KBM-7 (cell line): ENCODE measurements around the gene HOATZ.

Source experiments
- DNase-seq: peaks from one replicate; pipeline ENCODE4 v3.0.0-alpha.2; 2015
- in situ Hi-C: fragments of 300-500 bp; cut with MboI; formaldehyde crosslinking; loops from 2 replicates; pipeline ENCODE4 v1.14.3; 2020; ENCODE audit warnings: low sequenced_read_pairs, low pct_unique_long_range_greater_than_20kb, mixed read lengths

HOATZ gene

DNA sequence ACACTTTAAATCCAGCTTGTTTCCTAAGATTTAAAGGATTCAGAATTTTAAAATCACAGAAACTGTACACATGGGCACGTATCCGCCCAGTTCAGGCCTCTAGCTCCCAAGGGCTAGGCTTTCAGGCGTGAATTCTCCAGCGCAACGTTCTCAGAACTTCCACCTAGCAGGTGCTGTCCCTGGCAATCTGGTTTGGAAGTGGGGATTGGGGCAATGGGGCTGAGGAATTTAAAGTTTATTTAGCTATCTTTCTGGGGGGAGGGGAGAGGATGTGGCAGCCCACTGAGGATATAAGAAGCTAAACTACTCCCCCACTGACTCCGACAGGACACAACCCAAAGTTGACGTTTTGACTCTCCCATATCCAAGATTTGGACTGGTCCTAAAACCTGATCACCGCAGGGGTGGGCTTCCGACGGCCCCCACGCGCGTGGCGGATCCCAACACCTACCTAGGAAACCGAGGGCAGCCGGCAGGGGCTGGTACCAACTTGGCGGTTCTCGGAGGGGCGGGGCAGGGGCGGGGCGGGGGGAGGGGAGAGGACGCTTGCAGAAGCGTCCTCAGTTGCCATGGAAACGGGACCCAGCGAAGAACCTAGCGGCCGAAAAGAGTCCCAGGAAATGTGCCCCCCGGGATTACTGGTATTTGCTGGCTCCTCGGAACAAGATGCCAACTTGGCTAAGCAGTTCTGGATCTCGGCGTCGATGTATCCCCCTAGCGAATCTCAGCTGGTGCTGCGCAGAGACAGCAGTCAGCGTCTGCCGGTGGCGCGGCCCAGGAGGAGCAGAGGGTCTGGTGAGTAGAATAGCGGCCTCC lies at the start of gene HOATZ:
TSS of gene HOATZ (plus strand) at position 563 of the 816 bp plus-strand sequence. CDS start at position 570, 7 bp downstream.
- in situ Hi-C loops, result no loop called here
- DNase-seq, result no peak

DNA sequence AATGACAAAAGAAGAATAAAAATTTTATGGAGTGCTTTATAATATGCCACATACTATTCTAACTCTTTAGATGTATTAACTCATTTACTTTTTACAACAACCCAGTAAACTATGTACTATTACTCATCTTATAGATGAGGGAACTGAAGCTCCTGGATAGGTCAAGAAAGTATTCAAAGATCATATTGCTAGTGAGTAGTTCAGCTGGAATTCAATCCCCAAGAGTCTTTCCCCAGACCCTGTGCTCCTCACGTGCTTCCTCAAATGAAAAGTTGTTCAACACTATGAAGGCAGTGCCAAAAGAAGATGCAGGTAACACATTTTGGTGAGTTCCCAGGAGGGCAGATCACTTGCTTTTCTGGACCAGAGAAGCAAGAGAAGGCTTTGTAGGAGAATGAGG lies 49.2 kb upstream of the HOATZ start:
- in situ Hi-C loops, result no loop called here
- no peak for DNase-seq

DNA sequence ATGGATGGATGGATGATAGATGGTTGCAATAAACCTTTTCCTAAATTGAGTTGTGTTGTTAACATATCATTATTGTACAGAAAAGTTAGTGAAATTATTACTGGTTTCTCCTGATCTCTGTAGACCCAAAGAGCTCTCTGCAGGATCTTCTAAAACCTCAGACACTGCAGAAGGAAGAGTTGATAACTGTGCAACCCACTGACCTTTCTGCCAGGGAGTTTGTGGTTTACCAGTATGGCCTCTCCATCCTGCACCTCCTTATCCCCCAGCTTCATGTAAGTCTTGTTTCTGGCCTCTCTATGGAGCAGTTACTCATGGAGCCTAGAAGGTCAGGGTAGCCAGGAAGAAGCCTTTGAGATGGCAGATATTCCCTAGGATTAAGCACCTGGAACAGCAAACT lies 48.0 kb upstream of the HOATZ start:
- in situ Hi-C loops, result no loop called here
- DNase-seq, result no peak

DNA sequence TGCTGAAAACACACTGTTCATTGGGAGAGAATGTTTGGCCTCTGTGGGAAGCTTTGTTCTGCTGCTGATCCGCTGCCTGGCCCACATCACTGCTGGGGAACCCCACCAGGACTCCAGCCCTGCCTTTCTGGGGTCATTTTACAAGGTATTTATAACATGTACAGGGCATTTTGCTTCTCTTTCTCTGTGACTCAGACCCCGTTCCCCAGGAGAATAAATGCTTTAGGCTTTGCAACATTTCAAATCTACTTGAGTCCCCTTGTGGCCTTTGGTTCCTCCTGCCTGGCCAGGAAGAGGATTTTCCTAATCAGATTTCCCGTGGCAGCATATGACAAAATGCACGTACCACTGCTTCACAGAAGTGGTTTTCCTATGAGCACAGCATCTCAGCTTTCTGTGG lies 45.4 kb upstream of the HOATZ start:
- in situ Hi-C loops, result no loop called here
- DNase-seq, result no peak

DNA sequence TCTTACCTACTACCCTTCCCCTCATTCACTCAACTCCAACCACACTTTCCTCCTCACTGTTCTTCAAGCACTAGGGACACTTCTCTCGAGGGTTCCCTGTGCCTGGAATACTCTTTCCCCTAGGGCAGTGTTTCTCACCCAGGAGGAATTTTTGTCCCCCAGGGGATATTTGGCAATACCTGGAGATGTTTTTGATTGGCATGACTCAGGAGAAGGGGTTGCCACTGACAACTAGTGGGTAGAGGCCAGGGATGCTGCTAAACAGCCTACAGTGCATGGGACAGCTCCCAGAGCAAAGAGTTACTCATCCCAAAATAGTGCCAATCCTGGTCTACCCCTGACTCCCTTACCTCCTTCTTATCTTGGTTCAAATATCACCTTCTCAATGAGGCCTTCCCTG lies 42.4 kb upstream of the HOATZ start:
- DNase-seq, result no peak
- in situ Hi-C loops, result no loop called here

DNA sequence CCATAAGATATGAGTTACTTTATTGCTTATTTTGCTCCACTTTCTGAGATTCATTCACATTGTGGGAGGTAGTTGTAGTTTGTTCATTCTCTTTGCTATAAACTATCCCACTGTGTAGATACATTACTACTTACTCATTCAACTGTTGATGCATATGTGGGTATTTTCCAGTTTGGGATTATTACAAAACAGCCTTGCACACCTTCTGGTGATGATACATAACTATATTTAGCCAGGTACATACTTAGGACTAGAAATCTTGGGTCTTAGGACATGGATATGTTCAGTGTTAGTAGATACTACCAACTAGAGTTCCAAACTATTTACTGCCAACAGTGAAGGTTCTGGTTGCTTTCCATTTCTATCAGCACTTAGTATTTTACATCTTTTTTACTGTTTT lies 40.1 kb upstream of the HOATZ start:
- in situ Hi-C loops, result no loop called here

DNA sequence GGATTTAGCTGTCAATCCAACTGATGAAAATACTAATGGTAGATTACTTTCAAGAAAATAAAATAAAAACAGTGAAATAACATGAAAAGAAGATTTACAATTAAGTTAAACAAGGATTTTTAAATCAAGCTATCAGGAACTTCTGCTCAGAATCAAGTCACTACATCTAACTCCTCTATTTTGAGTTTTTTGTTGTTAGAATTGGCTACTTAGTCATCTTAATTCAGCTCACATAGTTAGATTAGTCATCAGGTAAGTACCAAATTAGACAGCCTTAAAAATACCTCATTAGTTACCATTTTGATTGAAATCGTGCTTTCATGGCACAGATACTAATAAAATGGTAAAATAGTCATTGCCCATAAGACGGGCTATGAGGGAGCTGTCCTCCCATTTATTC lies 38.2 kb upstream of the HOATZ start:
- no peak for DNase-seq
- in situ Hi-C loops, result no loop called here

More for the DNA sequence above, 40.1 kb upstream of the HOATZ start:
- no peak for DNase-seq

DNA sequence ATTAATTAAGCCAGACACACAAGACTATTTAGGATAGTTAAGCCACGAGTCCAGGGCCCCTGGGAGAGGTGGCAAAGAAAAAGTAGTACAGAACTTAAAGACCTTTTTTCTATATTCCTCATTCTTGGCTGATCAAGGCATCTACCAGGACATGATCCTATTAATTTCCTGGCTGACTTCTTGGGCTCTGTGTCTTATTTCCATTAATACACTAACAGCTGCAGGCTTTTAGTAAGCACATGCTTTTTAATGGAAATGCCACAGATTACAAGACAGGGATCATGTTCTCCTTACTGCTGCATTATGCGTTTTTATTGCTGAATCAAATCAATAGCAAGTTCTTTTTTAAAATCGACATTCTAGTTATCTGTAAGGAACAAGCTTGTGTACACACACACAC lies 37.6 kb upstream of the HOATZ start:
- DNase-seq, result no peak
- in situ Hi-C loops, result no loop called here

DNA sequence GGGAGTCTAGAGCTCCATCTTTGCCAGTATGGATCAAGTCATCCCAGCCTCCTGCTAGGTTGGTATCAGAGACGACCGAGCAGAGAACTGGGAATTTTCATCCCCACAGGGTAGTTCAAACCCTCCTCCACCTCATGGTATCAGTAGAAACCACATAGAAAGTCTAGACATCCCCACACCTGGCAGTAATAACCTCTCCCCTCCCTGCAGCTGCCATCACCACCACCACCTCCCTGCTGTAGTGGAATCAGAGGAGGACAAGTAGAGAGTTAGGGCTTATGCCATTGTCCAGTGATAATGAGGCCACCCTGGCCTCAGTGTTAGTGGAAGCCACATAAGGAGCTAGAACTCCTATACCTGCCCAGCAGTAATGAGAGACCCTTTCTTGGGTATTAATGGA lies 36.7 kb upstream of the HOATZ start:
- DNase-seq, result no peak
- in situ Hi-C loops, result no loop called here

DNA sequence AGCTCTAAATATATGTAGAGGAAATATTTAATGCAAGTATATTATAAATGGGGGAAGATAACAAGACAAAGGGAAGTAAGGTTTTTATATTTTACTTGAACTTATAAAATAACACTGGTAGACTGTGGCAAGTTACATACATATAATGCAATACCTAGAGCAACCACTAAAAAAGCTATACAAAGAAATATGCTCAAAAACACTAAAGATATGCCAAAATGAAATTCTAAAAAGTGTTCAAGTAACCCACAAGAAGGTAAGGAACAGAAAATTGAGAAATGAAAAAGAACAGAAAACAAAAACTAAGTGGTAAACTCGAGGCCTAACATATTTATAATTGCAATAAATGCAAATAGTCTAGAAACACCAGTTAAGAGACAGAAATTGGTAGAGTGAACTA lies 34.9 kb upstream of the HOATZ start:
- in situ Hi-C loops, result no loop called here
- DNase-seq, result no peak

DNA sequence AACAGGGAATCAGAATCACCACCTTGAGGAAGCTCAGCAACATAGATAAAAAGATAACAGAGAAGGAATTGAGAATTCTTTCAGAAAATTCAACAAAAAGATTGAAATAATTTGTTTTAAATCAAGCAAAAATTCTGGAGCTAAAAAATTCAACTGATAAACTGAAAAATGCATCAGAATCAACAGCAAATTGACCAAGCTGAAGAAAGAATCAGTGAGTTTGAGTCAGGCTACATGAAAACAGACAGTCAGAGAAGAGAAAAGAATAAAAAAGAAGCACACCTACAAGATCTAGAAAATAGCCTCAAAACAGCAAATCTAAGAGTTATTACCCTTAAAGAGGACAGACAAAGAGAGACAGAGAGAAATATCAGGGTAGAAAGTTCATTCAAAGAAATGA lies 31.1 kb upstream of the HOATZ start:
- no peak for DNase-seq
- in situ Hi-C loops, result no loop called here

DNA sequence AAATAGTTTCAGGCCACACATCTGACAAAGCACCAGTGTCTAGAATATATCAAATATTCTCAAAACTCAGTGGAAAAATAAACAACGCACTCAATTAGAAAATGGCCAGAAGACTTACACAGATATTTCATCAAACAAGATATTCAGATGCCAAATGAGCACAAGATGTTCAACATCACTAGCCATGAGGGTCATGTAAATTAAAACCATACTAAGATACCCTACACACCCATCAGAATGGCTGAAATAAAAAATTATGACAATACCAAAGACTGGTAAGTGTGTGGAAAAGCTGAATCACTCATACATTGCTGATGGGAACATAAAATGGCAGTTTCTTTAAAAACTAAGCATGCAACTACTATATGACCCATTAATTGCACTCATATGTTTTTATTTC lies 24.1 kb upstream of the HOATZ start:
- DNase-seq, result no peak
- in situ Hi-C loops, result no loop called here

DNA sequence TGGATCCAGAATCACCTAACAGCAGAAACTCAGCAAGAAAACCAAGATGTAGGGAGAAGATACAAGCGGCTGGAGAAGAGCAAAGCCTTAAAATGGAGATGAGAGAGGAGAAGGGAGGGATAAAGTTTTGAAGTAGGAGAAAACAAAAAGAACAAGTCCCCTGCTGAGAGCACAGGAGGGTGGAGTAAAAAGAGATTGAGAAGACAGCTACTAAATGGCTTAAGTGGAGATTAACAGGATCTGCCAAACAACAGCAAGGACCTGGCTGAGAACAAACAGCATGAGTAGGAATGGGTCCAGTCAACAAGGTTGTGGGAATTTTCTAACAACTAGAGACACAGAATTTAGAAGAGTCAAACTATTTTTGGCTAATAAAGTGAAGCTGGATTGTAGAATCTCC lies 20.5 kb upstream of the HOATZ start:
- in situ Hi-C loops, result no loop called here
- no peak for DNase-seq

DNA sequence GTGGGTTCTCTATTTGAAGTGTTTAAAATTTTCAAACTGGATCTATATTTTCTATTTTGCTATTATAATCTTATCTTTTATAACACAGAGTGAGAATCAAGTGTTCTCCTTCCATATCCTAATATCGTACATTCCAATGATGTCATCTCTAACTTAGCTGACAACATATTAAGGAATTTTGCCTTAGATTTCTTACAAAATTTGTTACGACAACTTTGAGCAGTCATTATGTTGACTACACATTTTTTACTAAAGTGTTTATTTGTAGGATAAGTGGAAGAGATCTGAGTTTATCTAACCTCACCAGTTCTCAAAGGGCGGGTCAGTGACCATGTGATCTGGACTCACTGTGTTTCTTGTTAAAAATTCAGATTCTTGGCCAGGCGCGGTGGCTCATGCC lies 15.1 kb upstream of the HOATZ start:
- in situ Hi-C loops, result no loop called here
- no peak for DNase-seq

DNA sequence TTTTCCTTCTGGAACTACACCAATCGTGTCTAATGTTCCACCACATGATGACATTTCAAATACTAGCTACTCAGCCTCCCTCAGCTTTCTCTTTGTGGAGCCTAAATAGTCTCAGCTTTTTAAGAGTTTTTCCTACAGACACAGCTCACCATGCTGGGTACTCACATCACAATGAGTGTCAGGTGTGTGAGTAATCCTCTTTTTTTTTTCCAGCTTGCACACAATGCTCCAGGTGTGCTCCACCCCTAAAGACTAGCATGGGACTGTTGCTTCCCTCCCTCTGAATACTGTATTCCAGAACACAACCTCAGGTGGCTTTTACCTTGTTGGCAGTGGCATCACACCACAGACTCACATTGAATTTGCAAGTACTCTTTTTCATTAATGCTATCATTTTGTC lies 14.1 kb upstream of the HOATZ start:
- no peak for DNase-seq
- in situ Hi-C loops, result no loop called here

DNA sequence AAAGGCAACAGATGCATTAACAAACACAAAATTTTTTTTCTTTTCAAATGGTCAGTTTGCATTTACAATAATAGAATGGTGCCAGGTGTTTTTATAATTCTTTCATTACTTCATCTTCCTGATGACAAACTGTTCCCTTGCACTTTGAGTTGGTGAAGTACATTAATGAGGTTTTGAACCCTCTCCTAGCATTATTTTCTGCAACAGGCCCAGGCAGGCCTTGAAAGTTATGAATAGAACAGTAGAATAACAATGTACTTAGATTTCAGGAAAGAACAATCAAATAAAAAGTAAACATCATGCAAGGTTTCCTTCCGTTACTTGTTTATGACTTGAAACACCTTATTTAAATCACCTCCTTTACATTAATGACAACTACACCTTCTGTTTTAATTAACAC lies 12.0 kb upstream of the HOATZ start:
- in situ Hi-C loops, result no loop called here
- no peak for DNase-seq

DNA sequence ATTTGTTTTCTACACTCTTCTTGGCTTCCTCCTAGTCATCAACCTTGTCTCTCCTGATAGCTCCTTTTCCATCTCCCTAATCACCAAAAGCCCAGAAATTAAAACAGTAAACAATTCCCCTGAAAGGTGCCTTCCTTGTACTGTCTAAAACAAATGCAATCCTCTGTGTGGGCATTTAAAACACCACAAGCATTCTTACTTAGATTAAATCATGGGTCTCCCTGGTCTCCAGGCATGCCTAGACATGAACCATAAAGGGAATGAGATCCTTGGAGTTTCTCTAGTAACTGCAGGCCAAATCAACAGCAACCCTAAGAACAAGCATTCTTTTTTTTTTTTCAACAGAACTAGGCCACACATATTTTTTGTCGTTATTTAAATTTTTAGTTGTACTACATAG lies 4.3 kb upstream of the HOATZ start:
- in situ Hi-C loops, result no loop called here
- DNase-seq, result peak; percentile 10

DNA sequence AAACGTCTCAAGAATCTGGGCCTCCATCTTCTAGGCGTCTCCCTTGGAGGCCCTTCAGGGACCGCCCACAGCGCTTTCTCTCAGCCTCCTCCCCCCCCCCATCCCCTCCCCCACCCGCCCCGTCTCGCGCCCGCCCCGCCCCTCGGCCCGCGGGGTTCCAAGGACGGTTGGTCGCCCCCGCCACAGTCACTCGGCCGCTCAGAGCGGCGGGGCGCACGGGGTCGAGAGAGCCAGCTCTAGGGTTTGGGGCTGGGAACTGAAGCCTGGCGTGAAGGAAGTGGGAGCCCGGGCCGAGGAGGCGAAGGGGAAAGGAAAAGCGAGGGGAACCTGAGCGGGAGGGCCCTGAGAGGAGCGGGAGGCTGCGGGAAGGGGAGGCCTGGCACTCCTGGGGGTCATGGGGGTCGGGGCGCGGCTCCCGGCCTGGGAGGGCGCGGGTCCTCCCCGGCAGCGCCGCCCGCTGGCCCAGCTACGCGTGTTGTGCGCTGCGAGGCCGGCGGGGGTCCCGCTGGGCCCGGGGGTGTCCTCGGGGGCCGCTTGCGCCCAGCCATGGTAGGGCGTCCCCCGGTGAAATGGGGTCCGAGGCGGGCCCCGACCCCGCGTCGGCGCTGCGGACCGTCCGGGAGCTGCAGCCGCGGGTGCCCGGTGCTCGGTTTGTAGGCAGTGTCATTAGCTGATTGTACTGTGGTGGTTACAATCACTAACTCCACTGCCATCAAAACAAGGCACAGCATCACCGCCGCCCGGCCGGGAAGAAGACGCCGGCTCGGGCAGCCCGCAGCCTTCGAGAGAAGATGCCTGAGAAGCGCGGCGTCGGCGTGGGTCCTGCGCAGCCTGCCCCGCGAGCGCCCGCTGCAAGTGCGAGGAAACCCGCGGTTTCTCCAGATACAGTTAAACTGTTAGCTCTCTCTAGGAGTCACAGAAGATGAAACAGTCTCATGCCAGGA lies 2.0 kb upstream of the HOATZ start, which contains the start of gene BTG4:
TSS of gene BTG4 (minus strand) at position 91 of the 944 bp plus-strand sequence. CDS start 13,610 bp downstream, outside the sequence.
- DNase-seq, result no peak
- in situ Hi-C loops, result no loop called here

DNA sequence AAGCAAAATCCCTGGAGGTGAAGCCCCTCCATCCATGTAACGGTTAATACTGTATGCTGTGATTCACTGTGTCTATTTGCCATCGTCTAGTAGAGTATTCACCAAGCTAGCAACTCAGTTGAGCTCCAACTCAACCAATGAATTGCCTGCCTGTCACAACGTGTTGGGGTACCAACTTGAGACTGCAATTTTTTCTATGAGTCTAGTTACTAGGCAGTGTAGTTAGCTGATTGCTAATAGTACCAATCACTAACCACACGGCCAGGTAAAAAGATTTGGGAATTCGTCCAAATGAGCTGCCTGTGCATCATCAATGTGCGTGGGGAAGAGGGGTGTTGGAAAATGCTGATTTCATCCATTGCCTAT lies 1.4 kb upstream of the HOATZ start:
- DNase-seq, result no peak
- in situ Hi-C loops, result no loop called here

DNA sequence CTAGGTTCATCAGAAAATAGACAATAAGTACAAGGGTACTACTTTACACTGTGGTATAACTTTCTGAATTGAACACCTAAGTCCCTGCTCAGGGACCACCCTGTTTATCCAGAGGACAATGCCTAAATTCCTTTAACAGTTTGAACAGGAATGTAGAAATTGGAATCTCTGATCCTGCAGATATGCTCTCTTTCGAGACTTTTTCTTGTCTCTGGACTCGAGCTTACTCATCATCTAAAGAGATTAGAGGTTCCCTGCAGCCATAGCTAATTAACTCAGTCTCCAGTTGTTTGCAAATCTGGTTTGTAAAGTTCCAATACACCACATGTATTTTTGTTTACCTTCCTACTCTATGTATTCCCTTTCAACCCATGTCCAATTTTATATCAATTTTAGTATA lies 1.0 kb downstream of the HOATZ start:
- DNase-seq, result no peak
- in situ Hi-C loops, result no loop called here
